Stimulated activated CD8-positive, alpha-beta memory T cell treated with anti-CD3 and anti-CD28 coated beads, Interleukin-7, amount 100 ng/mL, for 48 hours (primary cell): ENCODE data around the gene LRCH1.
A peak's percentile ranks its signal among the peaks of the same experiment; 100 is the strongest.

Experiments
- DNase-seq, 2 donors: peaks; one replicate each; pipeline ENCODE4 v3.0.0-alpha.2; 2020; ENCODE audit warnings: low read depth in 1 of 2; ENCODE audit errors: extremely low read depth in 1 of 2

Gene LRCH1

DNA sequence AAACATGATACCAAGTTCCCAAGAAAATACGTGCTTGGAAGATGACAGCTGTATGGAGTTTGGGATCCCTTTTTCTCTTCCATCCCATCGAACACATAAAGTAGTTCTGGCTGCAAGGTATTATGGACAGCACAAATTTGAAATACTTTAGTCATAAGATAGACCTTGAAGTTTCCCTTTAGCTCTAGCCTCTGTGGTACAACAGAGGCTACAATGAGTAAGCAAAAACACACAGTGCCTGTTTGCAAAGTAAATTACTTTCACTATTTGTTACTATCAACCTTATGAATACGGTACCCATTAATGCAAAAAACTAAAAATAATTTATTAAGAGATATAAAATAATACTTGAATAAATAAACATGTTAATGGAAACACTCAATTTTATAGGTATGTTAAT is 21.0 kb upstream of the LRCH1 start:
- DNase-seq: no peak

DNA sequence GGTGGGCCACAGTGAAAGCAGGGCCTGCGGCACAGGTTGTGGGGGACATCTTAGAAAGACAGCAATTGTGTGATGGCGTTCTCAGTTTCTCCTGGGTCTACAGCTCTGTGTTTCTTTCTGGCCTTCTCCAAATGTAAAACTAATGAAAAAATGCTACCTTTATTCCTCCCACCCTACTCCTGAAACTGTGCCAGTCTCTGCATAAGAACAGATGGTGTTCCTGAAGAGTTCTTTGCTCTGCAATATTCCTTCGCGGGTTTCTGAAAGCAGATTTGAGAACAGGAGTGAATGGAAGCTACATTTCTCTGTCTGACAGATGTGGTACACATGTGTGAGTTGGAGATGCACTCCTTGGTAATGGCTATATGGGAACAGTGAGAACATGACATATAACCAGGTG is 18.0 kb upstream of the LRCH1 start:
- DNase-seq: no peak

GRCh38 chr13:46535825-46536224 is 17.1 kb upstream of the LRCH1 start:
- DNase-seq: no peak

DNA sequence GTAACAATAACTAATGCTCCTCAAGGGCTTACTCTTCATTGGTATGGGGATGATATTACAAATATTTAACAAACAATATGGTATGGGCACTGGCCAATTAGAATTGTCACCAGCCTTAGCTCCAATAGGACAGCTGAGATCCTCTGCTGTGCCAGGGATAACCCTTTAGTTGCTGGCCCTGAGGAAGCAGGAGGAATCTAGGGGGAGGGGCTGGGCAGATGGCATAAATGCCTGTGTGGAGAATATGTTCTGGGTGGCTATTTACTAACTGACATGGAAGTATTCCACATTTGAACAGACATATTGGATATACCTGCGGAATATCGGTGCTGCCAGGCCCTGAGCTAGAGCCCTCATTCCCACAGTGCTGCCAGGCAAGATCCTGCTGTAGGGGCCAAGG is 16.6 kb upstream of the LRCH1 start:
- no peak for DNase-seq

DNA sequence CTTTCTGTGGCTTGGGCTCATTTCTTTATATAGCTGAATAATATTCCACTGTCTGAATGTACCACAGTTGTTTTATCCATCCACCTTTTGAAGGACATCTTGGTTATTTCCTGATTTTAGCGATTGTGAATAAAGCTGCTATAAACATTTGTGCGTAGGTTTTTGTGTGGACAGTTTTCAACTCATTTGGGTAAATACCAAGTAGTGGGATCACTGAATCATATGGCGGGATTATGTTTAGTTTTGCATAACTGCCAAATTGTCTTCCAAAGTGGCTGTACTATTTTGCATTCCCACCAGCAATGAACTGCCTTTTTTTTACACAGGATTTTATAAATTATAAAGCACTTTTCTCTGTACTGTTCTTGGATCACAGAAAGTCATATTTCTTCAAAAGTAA is 13.7 kb upstream of the LRCH1 start:
- DNase-seq: no peak

GRCh38 chr13:46541210-46541609 is 11.8 kb upstream of the LRCH1 start:
- DNase-seq: no peak

DNA sequence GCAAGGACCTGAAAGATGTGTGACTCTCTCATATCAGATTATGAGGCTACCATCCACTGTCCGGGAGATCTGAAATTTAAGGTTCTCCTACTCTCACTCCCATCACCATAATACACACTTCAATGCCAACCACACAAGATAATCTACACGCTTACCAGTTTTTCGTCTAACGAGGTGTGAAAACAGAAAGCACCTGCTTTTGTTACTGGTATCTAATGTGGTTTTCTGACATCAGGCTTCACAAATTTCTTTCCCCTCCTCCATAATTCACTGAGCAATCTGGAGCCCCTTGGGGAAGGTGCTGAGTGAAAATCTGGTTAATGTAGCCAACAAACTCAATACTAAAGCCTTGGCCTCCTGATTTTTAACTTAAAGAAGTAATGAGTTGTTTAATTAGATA is 10.1 kb upstream of the LRCH1 start:
- DNase-seq: no peak

GRCh38 chr13:46543287-46543686 is 9.7 kb upstream of the LRCH1 start:
- no peak for DNase-seq

DNA sequence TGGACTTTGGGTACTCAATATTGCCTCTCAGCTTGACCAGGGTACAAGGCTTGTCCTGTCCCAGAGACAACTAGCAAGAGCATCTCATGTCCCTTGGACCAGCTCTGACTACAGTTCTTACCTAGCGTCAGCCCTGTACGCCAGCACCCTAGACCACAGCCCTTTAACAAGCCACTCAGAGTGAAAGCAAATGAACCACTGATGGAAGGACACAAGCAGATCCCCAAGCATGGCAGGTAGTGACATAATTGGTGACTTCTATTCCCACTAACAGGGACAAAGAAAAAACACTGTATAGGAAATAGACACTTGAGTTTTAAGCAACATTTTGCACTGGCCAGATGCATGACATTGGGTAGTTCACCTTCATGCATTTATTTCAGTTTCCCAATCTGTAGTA is 8.8 kb upstream of the LRCH1 start:
- no peak for DNase-seq

- DNase-seq: no peak
These were observed 8.2 kb upstream of the LRCH1 start for GRCh38 chr13:46544811-46545210.

- no peak for DNase-seq
These were observed 6.7 kb upstream of the LRCH1 start for GRCh38 chr13:46546084-46546768.

GRCh38 chr13:46550822-46551221 is 2.1 kb upstream of the LRCH1 start:
- no peak for DNase-seq

DNA sequence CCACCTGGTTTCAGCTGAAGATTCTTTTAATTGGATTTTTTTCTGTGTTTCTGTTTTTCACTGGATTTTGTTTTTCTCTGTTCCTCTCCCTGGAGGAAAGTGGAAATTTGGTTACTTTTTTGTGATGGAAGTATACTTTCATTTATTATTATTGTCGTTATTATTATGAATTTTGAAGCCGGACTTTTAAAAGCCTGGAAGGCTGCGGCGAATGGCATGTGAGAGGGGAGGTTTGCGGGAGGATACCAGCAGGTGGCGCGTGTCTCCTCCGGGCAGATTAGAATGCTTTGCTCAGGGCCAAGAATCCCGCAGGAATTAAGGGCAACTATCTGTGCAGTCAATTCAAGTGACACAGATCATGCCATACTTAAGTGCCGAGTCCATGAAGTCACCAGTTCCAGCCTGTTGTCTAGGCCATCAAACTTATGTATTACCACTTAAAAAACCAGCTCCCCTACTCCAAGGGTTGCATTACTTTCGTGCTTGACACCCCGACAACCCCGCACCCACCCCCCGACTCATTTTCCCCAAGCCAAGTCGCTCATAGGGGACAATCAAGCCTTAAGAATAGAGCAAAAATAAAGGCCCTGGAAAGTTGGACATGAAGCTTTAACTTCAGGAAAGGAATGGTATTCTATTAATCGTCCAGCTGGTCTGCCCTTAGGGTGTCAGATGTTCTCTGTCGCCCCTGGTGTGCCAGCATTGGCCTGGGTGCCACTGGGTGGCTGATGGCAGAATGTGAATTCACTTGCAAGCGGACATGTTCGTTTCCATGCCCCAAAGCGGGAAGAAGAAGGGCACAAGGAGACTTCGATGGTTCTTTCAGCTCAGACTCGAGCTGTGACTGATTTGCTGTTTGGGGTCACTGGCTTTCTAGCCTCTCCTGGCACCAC is 1.3 kb upstream of the LRCH1 start:
- DNase-seq: no peak

- no peak for DNase-seq
These were observed 677 bp upstream of the LRCH1 start for GRCh38 chr13:46552303-46552682.

GRCh38 chr13:46553521-46553885 is 533 bp downstream of the LRCH1 start:
- no peak for DNase-seq

- DNase-seq: peak; percentile 37 to 50
These were observed 1.2 kb downstream of the LRCH1 start for GRCh38 chr13:46553886-46554858.

GRCh38 chr13:46554951-46555350 is 2.0 kb downstream of the LRCH1 start:
- no peak for DNase-seq

DNA sequence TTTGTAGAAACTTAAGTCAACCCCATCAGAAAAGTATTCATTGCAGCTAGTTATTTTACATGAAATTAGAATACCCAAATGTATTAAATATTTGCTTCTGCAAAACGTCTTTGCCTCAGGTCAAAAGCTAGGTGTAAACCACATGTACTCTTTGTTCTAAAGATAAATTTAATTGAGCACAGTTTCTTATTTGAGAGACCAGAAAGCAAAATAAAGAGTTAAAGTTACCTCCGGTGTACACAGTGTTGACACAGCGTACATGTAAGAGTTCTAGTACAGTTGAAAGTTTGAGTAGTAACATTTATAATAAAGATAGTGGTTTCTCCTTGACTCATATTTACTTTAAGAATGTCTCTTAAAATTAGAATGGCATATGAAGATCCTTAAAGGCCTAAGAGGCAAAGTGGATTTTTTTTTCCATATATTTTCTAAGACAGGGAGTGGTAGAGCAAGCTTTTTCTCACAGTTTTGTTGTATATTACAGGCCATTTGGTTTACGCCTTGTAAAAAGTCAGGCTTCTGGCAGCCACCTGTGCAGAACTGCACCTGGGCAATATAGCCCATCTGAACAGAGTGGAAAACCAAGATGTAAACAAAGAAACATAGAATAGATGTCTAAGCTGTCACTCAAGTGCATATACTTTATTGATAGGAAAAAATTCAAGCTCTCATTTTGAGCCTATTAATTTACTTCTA is 2.9 kb downstream of the LRCH1 start:
- DNase-seq: no peak

GRCh38 chr13:46556418-46556779 is 3.4 kb downstream of the LRCH1 start:
- no peak for DNase-seq

DNA sequence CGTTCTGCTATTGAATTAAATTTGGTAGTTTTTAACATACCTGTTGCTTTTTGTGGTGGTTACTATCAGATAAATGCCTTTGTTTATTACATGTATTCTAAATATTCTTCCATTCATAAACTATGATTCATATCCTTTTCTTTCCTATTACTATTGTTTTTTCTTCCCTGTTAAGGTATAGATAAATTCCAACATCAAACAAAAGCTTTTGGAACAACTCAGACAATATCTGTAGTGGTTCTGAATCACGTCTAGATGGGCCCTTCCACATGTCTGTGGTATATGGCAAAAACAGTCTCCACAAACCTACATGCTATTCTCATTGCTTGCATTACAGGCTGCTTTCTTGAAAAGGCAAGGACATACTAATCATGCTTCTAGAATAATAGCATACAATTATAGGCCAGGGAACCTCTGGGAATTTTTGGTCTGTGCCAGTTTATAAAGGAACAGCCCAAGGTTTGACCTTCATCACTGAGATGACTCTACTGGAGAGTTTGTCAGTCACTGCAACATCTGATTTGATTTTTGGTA is 6.4 kb downstream of the LRCH1 start:
- no peak for DNase-seq

DNA sequence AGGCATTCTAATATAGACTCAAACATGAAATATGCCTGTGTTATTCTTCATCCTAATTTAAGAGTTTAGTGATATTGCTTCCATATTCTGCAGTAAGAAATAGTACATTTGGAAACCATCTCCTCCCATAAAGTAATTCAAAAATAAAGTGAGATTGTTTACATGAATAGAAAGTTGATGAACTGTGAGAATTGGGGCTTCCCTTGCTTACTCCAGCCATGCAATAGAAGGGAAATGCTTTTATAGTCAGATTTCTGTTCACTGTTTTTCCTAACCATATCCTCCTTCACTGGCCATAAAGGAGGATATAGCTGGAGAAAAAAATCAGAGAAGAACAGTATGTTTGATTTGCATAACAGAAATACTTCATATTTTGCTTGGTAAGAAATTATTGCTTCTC is 7.8 kb downstream of the LRCH1 start:
- no peak for DNase-seq
